ENCODE data around the gene MDM2.

The MDM2 gene

DNA sequence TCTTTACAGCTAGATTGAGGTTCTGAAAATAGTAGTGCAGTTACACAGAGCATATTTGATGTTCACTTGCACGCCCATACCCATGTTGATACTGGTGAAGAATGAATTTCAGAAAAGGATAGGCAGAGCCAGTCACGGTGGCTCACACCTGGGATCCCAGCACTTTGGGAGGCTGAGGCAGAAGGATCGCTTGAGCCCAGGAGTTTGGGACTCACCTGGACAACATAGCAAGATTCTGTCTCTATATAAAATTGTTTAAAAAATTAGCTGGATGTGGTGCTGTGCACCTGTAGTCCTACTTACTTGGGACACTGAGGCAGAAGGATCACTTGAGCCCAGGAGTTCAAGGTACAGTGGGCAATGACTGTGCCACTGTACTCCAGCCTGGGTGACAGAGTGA is 56.6 kb downstream of the MDM2 start:
- no peak overlapping the region for H3K4me3 ChIP-seq (replicated peaks; ENCODE audit: low read depth, low read length)
- no peak for DNase-seq (ENCODE audit: low read depth)
- TF ChIP-seq, protein P1, sequence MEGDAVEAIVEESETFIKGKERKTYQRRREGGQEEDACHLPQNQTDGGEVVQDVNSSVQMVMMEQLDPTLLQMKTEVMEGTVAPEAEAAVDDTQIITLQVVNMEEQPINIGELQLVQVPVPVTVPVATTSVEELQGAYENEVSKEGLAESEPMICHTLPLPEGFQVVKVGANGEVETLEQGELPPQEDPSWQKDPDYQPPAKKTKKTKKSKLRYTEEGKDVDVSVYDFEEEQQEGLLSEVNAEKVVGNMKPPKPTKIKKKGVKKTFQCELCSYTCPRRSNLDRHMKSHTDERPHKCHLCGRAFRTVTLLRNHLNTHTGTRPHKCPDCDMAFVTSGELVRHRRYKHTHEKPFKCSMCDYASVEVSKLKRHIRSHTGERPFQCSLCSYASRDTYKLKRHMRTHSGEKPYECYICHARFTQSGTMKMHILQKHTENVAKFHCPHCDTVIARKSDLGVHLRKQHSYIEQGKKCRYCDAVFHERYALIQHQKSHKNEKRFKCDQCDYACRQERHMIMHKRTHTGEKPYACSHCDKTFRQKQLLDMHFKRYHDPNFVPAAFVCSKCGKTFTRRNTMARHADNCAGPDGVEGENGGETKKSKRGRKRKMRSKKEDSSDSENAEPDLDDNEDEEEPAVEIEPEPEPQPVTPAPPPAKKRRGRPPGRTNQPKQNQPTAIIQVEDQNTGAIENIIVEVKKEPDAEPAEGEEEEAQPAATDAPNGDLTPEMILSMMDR (IDR thresholded peaks at IDR 0.05; ENCODE audit: low read length, missing control alignments): no peak

DNA sequence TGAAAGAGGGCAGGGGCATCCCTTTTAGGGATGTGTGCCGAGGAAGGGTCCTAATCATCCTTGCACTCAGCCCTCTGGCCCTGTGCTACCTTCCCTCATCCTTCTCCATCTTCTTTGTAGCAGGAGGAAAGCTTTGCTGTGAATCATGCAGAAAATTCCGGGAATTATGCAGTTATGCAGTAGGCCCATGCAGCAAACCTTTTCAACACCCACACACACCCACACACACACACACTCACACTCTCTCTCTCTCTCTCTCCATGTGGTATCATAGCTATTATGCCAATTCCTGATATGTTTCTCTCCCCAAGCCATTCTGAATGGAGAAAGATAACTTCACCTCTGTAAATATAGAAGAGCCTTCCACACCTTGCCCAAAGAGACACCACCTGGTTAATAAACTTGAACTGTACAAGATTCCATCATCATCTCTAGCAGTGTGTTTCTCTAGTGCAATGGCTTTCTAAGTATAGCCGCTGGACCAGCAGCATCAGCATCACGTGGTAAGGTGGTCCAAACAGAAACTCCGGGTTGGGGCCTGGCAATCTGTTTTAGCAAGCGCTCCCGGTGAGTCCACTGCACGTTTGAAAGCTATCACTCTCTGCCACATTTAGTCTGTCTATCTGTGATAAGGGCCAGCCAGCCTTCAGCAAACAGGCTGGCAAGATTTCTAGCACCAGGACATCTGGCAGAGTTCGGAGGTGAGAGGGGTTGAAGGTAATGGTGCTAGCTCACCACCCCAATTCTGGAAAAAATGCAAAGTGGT is 57.6 kb downstream of the MDM2 start:
- TF ChIP-seq, protein P1 (IDR thresholded peaks at IDR 0.05; ENCODE audit: low read length, missing control alignments): no peak
- DNase-seq (ENCODE audit: low read depth): peak; percentile 23
- no peak overlapping the region for H3K4me3 ChIP-seq (replicated peaks; ENCODE audit: low read depth, low read length)

DNA sequence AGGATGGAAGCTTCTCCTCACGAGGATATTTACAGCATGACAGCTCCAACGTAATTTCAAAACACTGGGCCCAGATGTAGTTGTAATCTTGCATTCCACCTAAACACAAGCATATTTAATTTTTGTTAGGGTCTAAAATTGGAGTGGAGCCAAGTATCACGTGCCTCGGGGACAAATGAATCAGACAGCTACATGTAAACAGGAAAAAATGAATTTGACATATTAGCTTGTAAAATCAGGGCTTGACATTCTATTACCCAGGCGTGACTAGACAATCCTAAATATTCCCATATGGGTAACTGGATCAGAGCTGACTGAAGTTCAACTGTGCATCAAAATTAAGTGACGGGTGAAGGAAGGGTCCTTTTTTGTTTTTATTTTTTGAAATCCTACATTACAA is 59.0 kb downstream of the MDM2 start:
- TF ChIP-seq, protein P1 (IDR thresholded peaks at IDR 0.05; ENCODE audit: low read length, missing control alignments): no peak
- no peak overlapping the region for H3K4me3 ChIP-seq (replicated peaks; ENCODE audit: low read depth, low read length)
- no peak for DNase-seq (ENCODE audit: low read depth)

DNA sequence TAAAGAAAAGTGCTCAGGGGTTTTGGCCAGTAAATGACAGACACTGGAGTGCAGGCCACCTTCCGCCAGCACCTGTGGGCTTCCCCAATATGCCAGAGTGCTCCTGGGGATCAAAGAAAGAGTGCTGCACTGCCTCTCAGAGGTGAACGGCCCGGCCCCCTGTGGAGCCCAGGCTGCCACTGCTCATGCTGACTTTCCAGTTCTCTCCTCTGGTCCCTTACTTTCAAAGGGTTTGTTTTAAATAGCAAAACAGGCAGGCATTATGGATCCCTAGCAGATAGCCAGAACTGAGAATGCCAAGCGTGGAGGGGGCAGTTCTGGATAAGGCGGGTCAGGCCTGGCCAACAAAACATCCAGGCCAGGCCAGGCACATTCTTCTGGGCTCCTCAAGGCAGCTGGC is 59.6 kb downstream of the MDM2 start:
- no peak overlapping the region for H3K4me3 ChIP-seq (replicated peaks; ENCODE audit: low read depth, low read length)
- TF ChIP-seq, protein P1 (IDR thresholded peaks at IDR 0.05; ENCODE audit: low read length, missing control alignments): no peak
- no peak for DNase-seq (ENCODE audit: low read depth)

DNA sequence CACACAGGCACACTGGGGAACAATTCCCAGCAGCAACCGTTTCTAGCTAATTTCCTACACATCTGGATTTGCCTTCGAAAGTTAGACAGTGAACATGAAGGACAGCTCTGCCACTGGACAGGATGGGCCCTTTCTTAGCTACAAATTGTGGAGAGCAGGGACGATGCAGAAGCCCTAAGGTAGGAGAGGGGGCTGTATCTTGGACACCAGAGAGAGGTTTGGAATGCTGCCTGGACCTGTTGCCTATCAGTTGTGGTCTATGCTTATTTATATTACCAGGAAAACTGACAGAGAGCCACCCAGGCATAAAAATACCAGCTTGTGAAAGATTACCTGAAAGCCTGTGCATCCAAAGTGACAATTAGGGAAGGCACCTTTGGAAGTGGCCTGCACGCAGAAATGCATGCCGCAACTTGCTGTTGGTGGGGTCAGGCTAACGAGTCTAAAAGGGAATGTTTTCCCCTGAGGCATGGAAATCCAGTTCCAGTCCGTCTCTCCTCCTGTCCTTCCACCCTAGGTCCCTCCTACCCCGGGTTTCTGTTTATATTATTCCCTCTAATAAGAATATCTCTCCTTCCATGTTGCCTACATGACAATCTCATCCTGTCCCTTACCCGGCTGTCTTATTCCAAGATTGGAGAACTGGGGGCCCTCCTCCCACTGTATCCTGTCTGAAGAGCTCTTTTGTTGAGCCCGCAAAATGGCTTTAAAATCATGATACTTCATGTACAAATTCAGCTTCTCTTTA is 60.2 kb downstream of the MDM2 start:
- TF ChIP-seq, protein P1 (IDR thresholded peaks at IDR 0.05; ENCODE audit: low read length, missing control alignments): no peak
- H3K4me3 ChIP-seq (replicated peaks; ENCODE audit: low read depth, low read length): no peak overlapping the region
- no peak for DNase-seq (ENCODE audit: low read depth)

DNA sequence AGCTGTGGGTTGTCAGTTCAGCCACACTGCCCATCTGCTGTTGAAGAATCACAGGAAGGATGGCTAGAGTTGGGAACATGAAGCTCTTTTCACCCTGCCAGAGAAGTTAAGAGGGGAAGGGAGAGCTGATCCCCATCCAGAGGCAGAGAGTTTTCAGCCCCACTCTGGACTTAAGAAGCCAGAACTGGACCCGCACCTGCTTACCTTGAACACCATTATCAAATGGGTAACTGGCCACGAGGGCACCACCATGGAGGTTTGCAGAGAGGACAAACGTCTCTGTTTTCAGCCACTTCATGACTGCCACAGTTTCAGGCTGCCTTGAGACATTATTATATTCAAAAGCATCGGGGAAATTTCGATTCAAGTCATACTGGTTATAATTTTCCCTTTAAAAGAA is 62.0 kb downstream of the MDM2 start:
- TF ChIP-seq, protein P1 (IDR thresholded peaks at IDR 0.05; ENCODE audit: low read length, missing control alignments): no peak
- no peak overlapping the region for H3K4me3 ChIP-seq (replicated peaks; ENCODE audit: low read depth, low read length)
- no peak for DNase-seq (ENCODE audit: low read depth)

All from fibroblast of pulmonary artery (primary cell).